Uterus (tissue), 2 donors: ENCODE results near the gene SLC4A2.
"Not testable (repeated sequence)": the region's sequence is repeated elsewhere in the genome, so short reads cannot be mapped to it uniquely, and the experiment has no call there.

Source experiments
- POLR2A ChIP-seq, 2 donors: fragments of 450-650 bp; IDR thresholded peaks; one replicate each; pipeline ENCODE4 v1.6.1; 2016; ENCODE audit warnings: antibody characterized with exemption in 2 of 2, mild to moderate bottlenecking in 1 of 2, moderate library complexity in 1 of 2
- TF ChIP-seq, protein P1 (sequence below), 4 experiments: fragments of 200-600 bp in 2 of 4; fragments of 450-650 bp in 2 of 4; sonication (generic) in 2 of 4; IDR thresholded peaks; one replicate each; pipeline ENCODE4 v1.5.1; 2016 to 2019; ENCODE audit warnings: antibody characterized with exemption in 4 of 4, mild to moderate bottlenecking in 2 of 4, moderate library complexity in 1 of 4

DNA sequence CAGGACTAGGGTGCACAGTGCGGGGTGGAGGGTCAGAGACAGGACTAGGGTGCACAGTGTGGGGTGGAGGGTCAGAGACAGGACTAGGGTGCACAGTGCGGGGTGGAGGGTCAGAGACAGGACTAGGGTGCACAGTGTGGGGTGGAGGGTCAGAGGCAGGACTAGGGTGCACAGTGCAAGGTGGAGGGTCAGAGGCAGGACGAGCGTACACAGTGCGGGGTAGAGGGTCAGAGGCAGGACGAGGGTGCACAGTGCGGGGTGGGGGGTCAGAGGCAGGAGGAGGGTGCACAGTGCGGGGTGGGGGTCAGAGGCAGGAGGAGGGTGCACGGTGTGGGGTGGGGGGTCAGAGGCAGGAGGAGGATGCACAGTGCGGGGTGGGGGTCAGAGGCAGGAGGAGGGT is 15.9 kb upstream of the SLC4A2 start:
- TF ChIP-seq POLR2A (IDR thresholded peaks at IDR 0.05), result not testable (repeated sequence)
- TF ChIP-seq, protein P1, sequence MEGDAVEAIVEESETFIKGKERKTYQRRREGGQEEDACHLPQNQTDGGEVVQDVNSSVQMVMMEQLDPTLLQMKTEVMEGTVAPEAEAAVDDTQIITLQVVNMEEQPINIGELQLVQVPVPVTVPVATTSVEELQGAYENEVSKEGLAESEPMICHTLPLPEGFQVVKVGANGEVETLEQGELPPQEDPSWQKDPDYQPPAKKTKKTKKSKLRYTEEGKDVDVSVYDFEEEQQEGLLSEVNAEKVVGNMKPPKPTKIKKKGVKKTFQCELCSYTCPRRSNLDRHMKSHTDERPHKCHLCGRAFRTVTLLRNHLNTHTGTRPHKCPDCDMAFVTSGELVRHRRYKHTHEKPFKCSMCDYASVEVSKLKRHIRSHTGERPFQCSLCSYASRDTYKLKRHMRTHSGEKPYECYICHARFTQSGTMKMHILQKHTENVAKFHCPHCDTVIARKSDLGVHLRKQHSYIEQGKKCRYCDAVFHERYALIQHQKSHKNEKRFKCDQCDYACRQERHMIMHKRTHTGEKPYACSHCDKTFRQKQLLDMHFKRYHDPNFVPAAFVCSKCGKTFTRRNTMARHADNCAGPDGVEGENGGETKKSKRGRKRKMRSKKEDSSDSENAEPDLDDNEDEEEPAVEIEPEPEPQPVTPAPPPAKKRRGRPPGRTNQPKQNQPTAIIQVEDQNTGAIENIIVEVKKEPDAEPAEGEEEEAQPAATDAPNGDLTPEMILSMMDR (IDR thresholded peaks at IDR 0.05), result not testable (repeated sequence)
